ENCODE results near the gene CRIM1.
A peak's percentile ranks its signal among the peaks of the same experiment; 100 is the strongest.

The CRIM1 gene

GRCh38 chr2:36438449-36438977 lies 82.9 kb downstream of the CRIM1 start:
- peaks cover 15% of the 10 kb centered on the region for H3K36me3 ChIP-seq (ENCODE audit: insufficient read depth, low read length)

DNA sequence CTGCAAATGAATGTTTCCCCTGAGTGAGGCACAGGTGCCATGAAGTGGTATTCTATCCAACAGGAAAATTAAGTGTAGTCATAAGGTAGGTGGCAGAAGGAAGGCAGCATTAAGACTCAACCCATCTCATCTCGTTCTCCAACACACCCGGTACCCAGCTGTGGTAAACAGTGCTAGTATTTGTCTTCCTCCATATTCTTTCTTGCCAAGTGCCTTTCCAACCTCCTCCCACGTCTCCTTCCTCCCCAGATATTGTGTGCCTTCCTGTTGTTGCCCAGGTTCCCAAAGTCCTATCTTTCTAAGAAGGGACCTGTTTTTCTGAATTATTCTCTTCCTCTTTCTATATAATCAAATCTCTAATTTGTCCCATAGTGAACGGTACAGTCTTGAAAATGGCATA lies 83.5 kb downstream of the CRIM1 start:
- H3K27me3 ChIP-seq (ENCODE audit: control insufficient read depth in 1 of 2, insufficient read depth in 2 of 2, low read length in 2 of 2): no peaks in the 10 kb centered on the region
- peaks cover 17% of the 10 kb centered on the region for H3K36me3 ChIP-seq (ENCODE audit: insufficient read depth, low read length)
- H3K4me3 ChIP-seq (ENCODE audit: low read depth in 1 of 2, low read length in 2 of 2): no peak overlapping the region
- no peak overlapping the region for H3K27ac ChIP-seq (ENCODE audit: low read depth, low read length)
- peaks cover 23% of the 10 kb centered on the region for H3K4me1 ChIP-seq (ENCODE audit: insufficient read depth, low read length)
- no peak overlapping the region for H3K9ac ChIP-seq (ENCODE audit: low read length)
- no peaks in the 10 kb centered on the region for H3K9me3 ChIP-seq (ENCODE audit: low read length)

More at GRCh38 chr2:36438449-36438977, 82.9 kb downstream of the CRIM1 start:
- H3K4me1 ChIP-seq (ENCODE audit: insufficient read depth, low read length): peaks cover 27% of the 10 kb centered on the region
- no peaks in the 10 kb centered on the region for H3K27me3 ChIP-seq (ENCODE audit: control insufficient read depth in 1 of 2, insufficient read depth in 2 of 2, low read length in 2 of 2)
- H3K9me3 ChIP-seq (ENCODE audit: low read length): no peaks in the 10 kb centered on the region
- no peak overlapping the region for H3K9ac ChIP-seq (ENCODE audit: low read length)
- no peak overlapping the region for H3K27ac ChIP-seq (ENCODE audit: low read depth, low read length)
- no peak overlapping the region for H3K4me3 ChIP-seq (ENCODE audit: low read depth in 1 of 2, low read length in 2 of 2)

DNA sequence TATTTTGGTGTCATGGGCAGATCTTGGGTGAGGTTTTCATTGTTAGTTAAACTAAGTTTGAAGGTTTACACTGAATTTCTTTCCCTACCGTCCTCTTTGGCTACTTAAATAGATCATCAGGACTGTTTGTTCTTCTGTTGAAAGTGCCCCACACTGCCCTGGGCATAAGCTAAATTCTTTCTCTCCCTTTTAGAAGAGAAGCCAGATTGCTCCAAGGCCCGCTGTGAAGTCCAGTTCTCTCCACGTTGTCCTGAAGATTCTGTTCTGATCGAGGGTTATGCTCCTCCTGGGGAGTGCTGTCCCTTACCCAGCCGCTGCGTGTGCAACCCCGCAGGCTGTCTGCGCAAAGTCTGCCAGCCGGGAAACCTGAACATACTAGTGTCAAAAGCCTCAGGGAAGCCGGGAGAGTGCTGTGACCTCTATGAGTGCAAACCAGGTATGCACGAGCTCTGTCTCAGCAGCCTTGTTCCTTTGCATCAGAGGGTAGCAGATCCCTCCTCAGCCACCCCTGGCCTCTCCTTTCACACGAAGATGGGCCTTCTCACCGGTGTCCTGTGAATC lies 85.6 kb downstream of the CRIM1 start:
- Histone ChIP-seq H3K9ac (ENCODE audit: low read length) (no peak overlapping the region), H3K27ac (ENCODE audit: low read depth, low read length) (peak overlapping the region; percentile 18), H3K4me3 (ENCODE audit: low read depth in 1 of 2, low read length in 2 of 2) (no peak overlapping the region), H3K4me1 (ENCODE audit: insufficient read depth, low read length) (peaks cover 23% of the 10 kb centered on the region), H3K9me3 (ENCODE audit: low read length) (no peaks in the 10 kb centered on the region), H3K27me3 (ENCODE audit: control insufficient read depth in 1 of 2, insufficient read depth in 2 of 2, low read length in 2 of 2) (no peaks in the 10 kb centered on the region), H3K36me3 (ENCODE audit: insufficient read depth, low read length) (peaks cover 27% of the 10 kb centered on the region)

DNA sequence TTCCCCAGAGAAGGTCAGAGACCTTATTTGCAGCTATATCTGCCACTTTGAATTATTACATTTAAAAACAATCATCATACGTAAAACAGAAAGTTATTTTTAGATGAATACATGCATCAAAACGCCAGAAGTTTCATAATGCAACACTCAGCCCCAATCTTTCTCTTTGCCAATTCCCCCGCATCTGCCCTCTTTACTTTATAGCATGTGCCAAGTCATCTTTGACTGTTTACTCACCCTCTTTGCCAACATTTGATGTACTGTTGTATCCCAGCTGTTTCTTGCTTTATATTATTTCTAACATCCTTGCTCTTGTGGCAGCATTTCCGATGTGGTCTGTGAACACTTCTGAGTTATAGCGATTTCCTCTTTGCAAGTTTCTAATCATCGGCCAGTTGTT lies 86.2 kb downstream of the CRIM1 start:
- H3K4me3 ChIP-seq (ENCODE audit: low read depth in 1 of 2, low read length in 2 of 2): no peak overlapping the region
- H3K9me3 ChIP-seq (ENCODE audit: low read length): no peaks in the 10 kb centered on the region
- H3K4me1 ChIP-seq (ENCODE audit: insufficient read depth, low read length): peaks cover 23% of the 10 kb centered on the region
- H3K9ac ChIP-seq (ENCODE audit: low read length): no peak overlapping the region
- no peaks in the 10 kb centered on the region for H3K27me3 ChIP-seq (ENCODE audit: control insufficient read depth in 1 of 2, insufficient read depth in 2 of 2, low read length in 2 of 2)
- H3K36me3 ChIP-seq (ENCODE audit: insufficient read depth, low read length): peaks cover 33% of the 10 kb centered on the region
- H3K27ac ChIP-seq (ENCODE audit: low read depth, low read length): peak overlapping the region; percentile 18

- no peak overlapping the region for H3K4me3 ChIP-seq (ENCODE audit: low read depth in 1 of 2, low read length in 2 of 2)
- no peak overlapping the region for H3K9ac ChIP-seq (ENCODE audit: low read length)
- no peaks in the 10 kb centered on the region for H3K27me3 ChIP-seq (ENCODE audit: control insufficient read depth in 1 of 2, insufficient read depth in 2 of 2, low read length in 2 of 2)
- H3K9me3 ChIP-seq (ENCODE audit: low read length): no peaks in the 10 kb centered on the region
- H3K4me1 ChIP-seq (ENCODE audit: insufficient read depth, low read length): peaks cover 27% of the 10 kb centered on the region
- no peak overlapping the region for H3K27ac ChIP-seq (ENCODE audit: low read depth, low read length)
- H3K36me3 ChIP-seq (ENCODE audit: insufficient read depth, low read length): peaks cover 42% of the 10 kb centered on the region
Observed at GRCh38 chr2:36444216-36444936, 88.8 kb downstream of the CRIM1 start.

DNA sequence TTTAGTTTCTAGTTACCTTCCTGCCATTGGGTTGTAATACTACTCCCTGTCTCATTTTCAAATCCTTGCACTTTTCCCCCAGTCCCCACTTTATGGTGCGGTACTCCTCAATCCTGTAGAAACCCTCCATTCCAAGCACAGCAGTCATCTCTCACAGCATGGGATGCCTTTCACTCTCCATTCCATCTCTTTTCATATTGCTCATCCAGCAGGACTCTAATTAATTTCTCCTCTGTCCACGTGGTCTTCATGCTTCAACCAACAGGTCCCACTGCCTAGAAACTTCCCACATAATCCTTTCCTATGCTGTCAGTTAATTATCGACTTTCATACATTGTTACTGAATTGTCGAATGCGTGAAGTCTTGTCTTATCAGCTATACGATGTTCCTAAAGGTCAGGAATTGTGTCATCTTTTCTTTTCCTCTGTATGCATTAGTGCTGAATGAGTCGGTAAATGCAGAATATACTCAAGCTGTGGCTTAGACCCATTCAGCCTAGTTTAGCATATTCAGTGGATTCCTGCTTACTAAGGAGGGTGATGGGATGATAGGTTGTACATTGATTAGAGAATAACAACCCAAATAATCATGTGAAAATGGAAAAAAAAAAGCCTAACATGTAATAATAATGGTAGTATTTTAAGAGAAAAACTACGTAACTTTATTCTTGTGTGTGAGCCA lies 89.7 kb downstream of the CRIM1 start:
- Histone ChIP-seq H3K27me3 (ENCODE audit: control insufficient read depth in 1 of 2, insufficient read depth in 2 of 2, low read length in 2 of 2) (no peaks in the 10 kb centered on the region), H3K4me3 (ENCODE audit: low read depth in 1 of 2, low read length in 2 of 2) (no peak overlapping the region), H3K36me3 (ENCODE audit: insufficient read depth, low read length) (peaks cover 43% of the 10 kb centered on the region), H3K27ac (ENCODE audit: low read depth, low read length) (no peak overlapping the region), H3K9me3 (ENCODE audit: low read length) (no peaks in the 10 kb centered on the region), H3K9ac (ENCODE audit: low read length) (no peak overlapping the region), H3K4me1 (ENCODE audit: insufficient read depth, low read length) (peaks cover 35% of the 10 kb centered on the region)

DNA sequence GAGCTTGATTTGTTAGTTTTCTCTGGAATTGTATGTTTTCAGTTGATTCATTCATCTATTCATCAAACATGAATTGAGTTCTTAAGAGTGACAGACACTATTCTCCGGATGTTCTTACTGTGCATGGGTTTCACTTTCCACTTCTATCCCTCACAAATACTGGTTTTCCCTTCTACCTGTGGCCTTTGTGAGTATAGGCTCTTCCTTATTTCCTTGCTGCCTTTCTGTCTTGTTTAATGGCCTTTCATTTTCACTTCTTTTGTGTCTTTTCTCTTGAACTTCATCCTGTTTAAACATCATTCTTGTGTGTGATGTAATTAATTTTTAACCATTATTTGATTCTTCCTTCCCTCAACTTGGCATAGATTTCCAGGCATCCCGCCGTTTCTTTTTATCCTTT lies 90.7 kb downstream of the CRIM1 start:
- Histone ChIP-seq H3K36me3 (ENCODE audit: insufficient read depth, low read length) (peaks cover 43% of the 10 kb centered on the region), H3K4me1 (ENCODE audit: insufficient read depth, low read length) (peaks cover 36% of the 10 kb centered on the region), H3K4me3 (ENCODE audit: low read depth in 1 of 2, low read length in 2 of 2) (no peak overlapping the region), H3K27me3 (ENCODE audit: control insufficient read depth in 1 of 2, insufficient read depth in 2 of 2, low read length in 2 of 2) (no peaks in the 10 kb centered on the region), H3K9me3 (ENCODE audit: low read length) (no peaks in the 10 kb centered on the region), H3K27ac (ENCODE audit: low read depth, low read length) (no peak overlapping the region), H3K9ac (ENCODE audit: low read length) (no peak overlapping the region)

DNA sequence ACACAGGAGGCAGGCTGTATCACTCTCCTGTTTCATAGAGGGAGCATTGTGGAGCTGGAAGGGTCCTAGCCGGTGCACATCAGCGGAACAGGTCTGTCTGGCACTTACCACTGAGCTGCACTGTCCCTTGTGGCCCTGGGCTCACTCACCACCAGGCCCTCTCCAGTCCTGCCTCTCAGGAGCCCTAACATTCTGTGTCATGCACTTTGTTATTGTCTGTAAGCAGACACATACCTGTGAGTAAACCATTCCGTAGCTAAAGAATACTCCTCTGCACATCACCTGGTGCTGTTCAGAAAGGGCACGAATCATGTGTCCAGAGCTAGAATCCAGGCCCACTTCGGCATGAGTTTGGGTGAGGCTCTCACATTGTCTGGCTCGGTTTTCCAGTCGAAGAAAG lies 93.6 kb downstream of the CRIM1 start:
- H3K36me3 ChIP-seq (ENCODE audit: insufficient read depth, low read length): peaks cover 26% of the 10 kb centered on the region
- H3K9me3 ChIP-seq (ENCODE audit: low read length): no peaks in the 10 kb centered on the region
- peak overlapping the region; percentile 20 for H3K27ac ChIP-seq (ENCODE audit: low read depth, low read length)
- no peak overlapping the region for H3K9ac ChIP-seq (ENCODE audit: low read length)
- no peaks in the 10 kb centered on the region for H3K27me3 ChIP-seq (ENCODE audit: control insufficient read depth in 1 of 2, insufficient read depth in 2 of 2, low read length in 2 of 2)
- peaks cover 30% of the 10 kb centered on the region for H3K4me1 ChIP-seq (ENCODE audit: insufficient read depth, low read length)
- H3K4me3 ChIP-seq (ENCODE audit: low read depth in 1 of 2, low read length in 2 of 2): no peak overlapping the region

DNA sequence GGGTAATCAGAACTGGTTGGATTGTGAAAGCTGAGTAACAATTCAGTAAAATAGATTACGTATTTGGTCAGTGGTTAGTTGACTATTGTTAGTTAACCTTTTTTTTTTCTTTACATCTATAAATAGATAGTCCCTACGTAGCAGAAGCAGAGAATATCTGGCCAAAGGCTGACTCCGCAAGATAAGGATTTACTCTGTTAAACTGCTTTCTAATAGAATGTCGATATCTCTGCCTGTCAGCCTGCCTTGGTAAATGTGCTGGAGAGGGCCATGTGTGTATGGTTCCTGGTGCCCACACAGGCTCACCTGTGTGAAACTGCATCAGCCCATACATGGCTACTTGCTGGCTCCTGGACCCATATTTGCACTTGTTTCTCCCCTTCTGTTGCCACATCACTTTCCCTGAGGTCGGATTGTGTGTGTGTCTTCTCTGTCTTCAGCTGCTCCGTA lies 94.4 kb downstream of the CRIM1 start:
- Histone ChIP-seq H3K4me1 (ENCODE audit: insufficient read depth, low read length) (peaks cover 30% of the 10 kb centered on the region), H3K9ac (ENCODE audit: low read length) (no peak overlapping the region), H3K27me3 (ENCODE audit: control insufficient read depth in 1 of 2, insufficient read depth in 2 of 2, low read length in 2 of 2) (no peaks in the 10 kb centered on the region), H3K9me3 (ENCODE audit: low read length) (no peaks in the 10 kb centered on the region), H3K36me3 (ENCODE audit: insufficient read depth, low read length) (peaks cover 22% of the 10 kb centered on the region), H3K4me3 (ENCODE audit: low read depth in 1 of 2, low read length in 2 of 2) (no peak overlapping the region), H3K27ac (ENCODE audit: low read depth, low read length) (peak overlapping the region; percentile 35)

DNA sequence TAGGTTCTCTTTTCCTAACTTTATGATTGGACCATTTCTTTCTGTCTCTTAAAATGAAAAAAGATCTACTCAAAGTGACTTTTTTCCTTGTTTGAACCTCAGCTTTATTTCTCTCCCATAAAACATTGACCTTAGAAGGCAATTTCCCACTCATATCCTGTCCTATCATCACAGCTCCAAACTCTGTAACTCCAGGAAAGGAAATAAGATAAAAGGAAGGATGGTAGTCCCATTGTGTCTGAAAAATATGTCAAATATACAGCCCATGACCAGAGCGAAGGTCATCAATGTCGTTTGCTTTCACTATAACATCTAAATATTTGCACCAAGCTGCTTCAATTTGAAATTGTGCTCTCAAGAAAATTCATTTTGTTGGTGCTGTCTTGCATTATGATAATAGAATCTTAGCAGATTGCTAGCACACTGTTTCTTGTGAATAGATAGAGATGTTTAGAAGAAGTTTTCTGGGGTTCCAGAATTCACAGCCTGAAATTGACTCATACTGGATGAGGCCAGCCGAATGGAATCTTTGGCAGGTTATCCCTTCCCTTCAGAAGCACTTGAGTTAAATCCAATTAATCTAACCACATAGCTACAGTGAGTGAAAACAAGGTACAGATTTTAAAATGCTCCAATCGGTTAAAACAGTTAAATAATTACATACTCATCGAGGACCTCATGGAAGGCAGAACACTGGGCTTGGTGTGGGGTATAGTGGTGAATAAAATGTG lies 95.1 kb downstream of the CRIM1 start:
- H3K4me1 ChIP-seq (ENCODE audit: insufficient read depth, low read length): peaks cover 34% of the 10 kb centered on the region

DNA sequence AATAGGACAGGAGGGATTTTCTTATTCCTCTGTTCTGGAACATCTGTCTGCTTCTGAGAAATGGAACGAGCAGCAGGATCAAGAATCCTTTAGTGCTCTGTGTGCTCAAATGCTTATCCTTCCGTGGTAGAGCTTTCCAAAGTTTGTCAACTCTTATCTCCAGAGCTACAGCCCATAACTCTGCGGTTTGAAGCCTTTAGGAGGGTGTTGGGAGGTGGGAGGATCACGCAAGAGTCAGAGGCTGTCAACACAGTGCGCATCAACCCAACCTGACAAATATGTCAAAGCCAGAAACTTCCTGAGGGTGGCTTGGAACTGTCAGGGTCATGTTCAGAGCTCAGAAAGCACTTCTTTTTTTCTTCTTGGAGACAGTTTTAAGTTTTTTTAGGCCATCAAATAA lies 95.9 kb downstream of the CRIM1 start:
- no peak overlapping the region for H3K27ac ChIP-seq (ENCODE audit: low read depth, low read length)

More for the DNA sequence above, 95.1 kb downstream of the CRIM1 start:
- Histone ChIP-seq H3K9ac (ENCODE audit: low read length) (no peak overlapping the region), H3K27ac (ENCODE audit: low read depth, low read length) (peak overlapping the region; percentile 35), H3K27me3 (ENCODE audit: control insufficient read depth in 1 of 2, insufficient read depth in 2 of 2, low read length in 2 of 2) (no peaks in the 10 kb centered on the region), H3K9me3 (ENCODE audit: low read length) (no peaks in the 10 kb centered on the region), H3K36me3 (ENCODE audit: insufficient read depth, low read length) (peaks cover 19% of the 10 kb centered on the region), H3K4me3 (ENCODE audit: low read depth in 1 of 2, low read length in 2 of 2) (no peak overlapping the region)

More for the DNA sequence above, 95.9 kb downstream of the CRIM1 start:
- H3K4me1 ChIP-seq (ENCODE audit: insufficient read depth, low read length): peaks cover 43% of the 10 kb centered on the region
- no peak overlapping the region for H3K9ac ChIP-seq (ENCODE audit: low read length)
- no peaks in the 10 kb centered on the region for H3K27me3 ChIP-seq (ENCODE audit: control insufficient read depth in 1 of 2, insufficient read depth in 2 of 2, low read length in 2 of 2)
- no peak overlapping the region for H3K4me3 ChIP-seq (ENCODE audit: low read depth in 1 of 2, low read length in 2 of 2)
- no peaks in the 10 kb centered on the region for H3K9me3 ChIP-seq (ENCODE audit: low read length)
- H3K36me3 ChIP-seq (ENCODE audit: insufficient read depth, low read length): peaks cover 12% of the 10 kb centered on the region
